ENCODE results near the gene PDIA6.

PDIA6 gene

DNA sequence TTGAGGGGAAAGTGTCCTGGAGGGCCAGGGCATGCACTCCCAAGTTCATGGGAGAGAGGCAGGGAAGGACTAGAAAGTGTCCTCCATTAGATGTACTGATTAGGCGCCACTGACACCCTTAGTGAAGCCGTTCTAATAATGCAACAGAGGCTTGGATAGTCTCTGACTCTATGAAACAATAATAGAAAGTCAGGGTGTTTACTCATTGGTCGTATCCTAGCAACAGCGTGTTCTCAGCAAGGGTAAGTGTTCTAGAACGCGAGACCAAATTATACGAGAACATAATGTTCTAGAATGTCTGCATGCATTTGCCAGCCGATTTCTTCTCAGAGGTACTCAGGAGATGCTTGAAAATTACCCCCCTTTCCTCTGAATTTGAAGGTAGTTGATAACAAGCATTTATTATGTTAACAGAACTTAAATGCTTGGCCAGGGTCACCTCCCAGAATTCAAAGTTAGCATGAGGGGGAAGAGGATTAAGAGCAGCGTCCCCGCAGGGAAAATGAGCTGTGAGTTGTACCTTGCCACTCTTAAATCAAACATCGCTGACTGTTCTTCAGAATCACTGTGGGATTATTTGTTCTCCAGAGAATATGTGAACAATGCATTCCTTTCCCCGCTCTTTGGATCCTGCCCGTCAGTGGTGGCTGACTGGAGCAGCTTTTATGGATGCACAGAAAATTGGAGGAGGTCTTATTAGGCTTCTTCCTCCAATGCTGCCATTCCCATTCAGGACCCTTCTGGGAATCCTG lies 33.7 kb upstream of the PDIA6 start:
- Histone ChIP-seq H3K4me1 (ENCODE audit: low read depth, poor library complexity, severe bottlenecking) (no peaks in the 10 kb centered on the region), H3K9ac (no peak overlapping the region), H4K20me1 (ENCODE audit: insufficient read depth) (no peaks in the 10 kb centered on the region), H2AFZ (ENCODE audit: low read depth) (no peak overlapping the region), H3K27me3 (ENCODE audit: insufficient read depth, low read depth) (no peaks in the 10 kb centered on the region), H3K36me3 (ENCODE audit: insufficient read depth) (no peaks in the 10 kb centered on the region), H3K4me2 (no peak overlapping the region), H3K79me2 (ENCODE audit: insufficient read depth, low read depth) (no peaks in the 10 kb centered on the region), H3K4me3 (IDR thresholded peaks at IDR 0.05; ENCODE audit: insufficient read depth, low read depth, low read length) (no peak overlapping the region), H3K27ac (no peak overlapping the region)
- TF ChIP-seq, protein P1, sequence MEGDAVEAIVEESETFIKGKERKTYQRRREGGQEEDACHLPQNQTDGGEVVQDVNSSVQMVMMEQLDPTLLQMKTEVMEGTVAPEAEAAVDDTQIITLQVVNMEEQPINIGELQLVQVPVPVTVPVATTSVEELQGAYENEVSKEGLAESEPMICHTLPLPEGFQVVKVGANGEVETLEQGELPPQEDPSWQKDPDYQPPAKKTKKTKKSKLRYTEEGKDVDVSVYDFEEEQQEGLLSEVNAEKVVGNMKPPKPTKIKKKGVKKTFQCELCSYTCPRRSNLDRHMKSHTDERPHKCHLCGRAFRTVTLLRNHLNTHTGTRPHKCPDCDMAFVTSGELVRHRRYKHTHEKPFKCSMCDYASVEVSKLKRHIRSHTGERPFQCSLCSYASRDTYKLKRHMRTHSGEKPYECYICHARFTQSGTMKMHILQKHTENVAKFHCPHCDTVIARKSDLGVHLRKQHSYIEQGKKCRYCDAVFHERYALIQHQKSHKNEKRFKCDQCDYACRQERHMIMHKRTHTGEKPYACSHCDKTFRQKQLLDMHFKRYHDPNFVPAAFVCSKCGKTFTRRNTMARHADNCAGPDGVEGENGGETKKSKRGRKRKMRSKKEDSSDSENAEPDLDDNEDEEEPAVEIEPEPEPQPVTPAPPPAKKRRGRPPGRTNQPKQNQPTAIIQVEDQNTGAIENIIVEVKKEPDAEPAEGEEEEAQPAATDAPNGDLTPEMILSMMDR (conservative IDR thresholded peaks at IDR 0.05; ENCODE audit: low read depth, low read length) = no peak

DNA sequence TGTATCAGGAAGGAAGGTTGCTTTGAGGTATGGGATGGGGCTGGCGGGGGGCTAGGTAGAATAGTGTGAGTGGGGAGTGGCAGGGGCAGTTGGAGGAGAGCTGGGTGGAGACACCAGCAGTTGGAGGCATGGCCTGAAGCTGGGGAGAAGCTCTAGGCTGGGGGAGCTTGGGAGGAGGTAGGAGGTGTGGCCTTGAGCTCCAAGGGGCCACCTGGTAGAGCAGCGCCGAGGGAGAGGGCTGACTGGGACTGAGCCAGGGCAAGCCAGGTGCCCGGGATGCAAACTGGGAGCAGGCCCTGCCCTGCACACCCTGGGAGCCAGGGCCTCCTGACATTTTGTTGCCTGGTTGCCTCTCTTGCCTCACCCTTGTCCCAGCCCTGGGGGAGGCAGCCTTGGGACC lies 33.1 kb upstream of the PDIA6 start:
- TF ChIP-seq, protein P1 (conservative IDR thresholded peaks at IDR 0.05; ENCODE audit: low read depth, low read length) = no peak
- no peak overlapping the region for H3K9ac ChIP-seq
- no peaks in the 10 kb centered on the region for H3K36me3 ChIP-seq (ENCODE audit: insufficient read depth)
- no peaks in the 10 kb centered on the region for H4K20me1 ChIP-seq (ENCODE audit: insufficient read depth)
- no peaks in the 10 kb centered on the region for H3K79me2 ChIP-seq (ENCODE audit: insufficient read depth, low read depth)
- H2AFZ ChIP-seq (ENCODE audit: low read depth) = no peak overlapping the region
- no peak overlapping the region for H3K4me2 ChIP-seq
- H3K27me3 ChIP-seq (ENCODE audit: insufficient read depth, low read depth) = no peaks in the 10 kb centered on the region
- H3K4me3 ChIP-seq (IDR thresholded peaks at IDR 0.05; ENCODE audit: insufficient read depth, low read depth, low read length) = no peak overlapping the region
- H3K27ac ChIP-seq = no peak overlapping the region
- no peaks in the 10 kb centered on the region for H3K4me1 ChIP-seq (ENCODE audit: low read depth, poor library complexity, severe bottlenecking)

DNA sequence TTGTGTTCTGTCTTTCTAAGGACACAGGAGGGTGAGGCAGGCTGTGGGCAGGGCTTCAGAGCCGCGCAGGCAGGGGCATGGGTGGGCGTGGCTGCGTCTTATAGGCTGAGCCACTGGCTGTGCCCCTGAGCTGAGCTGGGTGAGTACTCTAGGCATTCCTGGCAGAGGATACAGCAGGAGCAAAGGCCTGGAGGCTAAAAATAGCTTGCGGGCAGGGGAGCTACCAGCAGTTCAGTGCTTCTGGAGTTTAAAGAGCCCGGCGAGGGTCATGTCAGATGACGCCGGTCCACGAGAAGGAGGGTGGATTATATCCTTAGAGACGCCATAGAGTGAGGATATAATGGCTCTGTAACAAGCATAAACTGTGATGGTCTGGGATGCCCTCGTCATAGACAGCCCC lies 31.5 kb upstream of the PDIA6 start:
- no peak overlapping the region for H2AFZ ChIP-seq (ENCODE audit: low read depth)
- no peaks in the 10 kb centered on the region for H3K27me3 ChIP-seq (ENCODE audit: insufficient read depth, low read depth)
- H3K4me2 ChIP-seq = no peak overlapping the region
- no peak overlapping the region for H3K27ac ChIP-seq
- H3K79me2 ChIP-seq (ENCODE audit: insufficient read depth, low read depth) = no peaks in the 10 kb centered on the region
- H3K9ac ChIP-seq = no peak overlapping the region
- H4K20me1 ChIP-seq (ENCODE audit: insufficient read depth) = no peaks in the 10 kb centered on the region
- TF ChIP-seq, protein P1 (conservative IDR thresholded peaks at IDR 0.05; ENCODE audit: low read depth, low read length) = no peak
- no peaks in the 10 kb centered on the region for H3K4me1 ChIP-seq (ENCODE audit: low read depth, poor library complexity, severe bottlenecking)
- H3K4me3 ChIP-seq (IDR thresholded peaks at IDR 0.05; ENCODE audit: insufficient read depth, low read depth, low read length) = no peak overlapping the region
- no peaks in the 10 kb centered on the region for H3K36me3 ChIP-seq (ENCODE audit: insufficient read depth)

DNA sequence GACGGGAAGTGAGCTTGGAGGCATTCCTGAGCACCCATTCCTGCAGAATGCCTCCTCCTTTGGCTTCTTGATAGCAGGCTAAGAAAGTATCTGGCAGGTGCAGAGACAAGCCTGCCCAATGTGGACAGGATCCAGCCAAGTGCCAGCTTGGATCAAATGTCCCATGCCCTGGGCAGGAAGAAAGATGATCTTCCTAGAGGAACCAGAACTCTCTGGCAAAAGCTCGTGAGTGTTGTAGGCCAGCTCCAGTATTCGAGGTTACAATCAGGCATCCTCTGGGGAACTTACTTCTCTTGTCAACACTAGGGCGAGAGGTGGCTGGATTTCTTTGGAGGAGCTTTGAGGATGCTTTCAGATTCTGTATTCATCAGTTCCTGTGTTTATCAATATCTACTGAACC lies 29.9 kb upstream of the PDIA6 start:
- Histone ChIP-seq H3K9ac (no peak overlapping the region), H2AFZ (ENCODE audit: low read depth) (no peak overlapping the region)
- TF ChIP-seq, protein P1 (conservative IDR thresholded peaks at IDR 0.05; ENCODE audit: low read depth, low read length) = no peak

More for the DNA sequence above, 29.9 kb upstream of the PDIA6 start:
- Histone ChIP-seq H3K27me3 (ENCODE audit: insufficient read depth, low read depth) (no peaks in the 10 kb centered on the region), H3K27ac (no peak overlapping the region), H3K79me2 (ENCODE audit: insufficient read depth, low read depth) (no peaks in the 10 kb centered on the region), H3K36me3 (ENCODE audit: insufficient read depth) (no peaks in the 10 kb centered on the region), H4K20me1 (ENCODE audit: insufficient read depth) (no peaks in the 10 kb centered on the region), H3K4me3 (IDR thresholded peaks at IDR 0.05; ENCODE audit: insufficient read depth, low read depth, low read length) (no peak overlapping the region), H3K4me2 (no peak overlapping the region), H3K4me1 (ENCODE audit: low read depth, poor library complexity, severe bottlenecking) (no peaks in the 10 kb centered on the region)
